Measurements from ENCODE around the gene ZNF664.

Gene ZNF664

GRCh38 chr12:123992118-123992825, 19.3 kb downstream of the ZNF664 start:
- peaks cover 26% of the 10 kb centered on the region; the same call in 1 of the 2 replicates for H3K36me3 ChIP-seq (ENCODE audit: insufficient read depth, low read length)

GRCh38 chr12:123995023-123995748, 22.2 kb downstream of the ZNF664 start:
- H3K27me3 ChIP-seq (ENCODE audit: insufficient read depth, low read length) = no peaks in the 10 kb centered on the region
- WGBS = 90% methylated on average over 7 of the region's 7 CpGs
- H3K27ac ChIP-seq (ENCODE audit: low read depth, low read length) = no peak overlapping the region
- peaks cover 15% of the 10 kb centered on the region; the same call in 1 of the 2 replicates for H3K36me3 ChIP-seq (ENCODE audit: insufficient read depth, low read length)
- H3K9me3 ChIP-seq (ENCODE audit: insufficient read depth, low read depth, low read length) = no peaks in the 10 kb centered on the region
- no peak overlapping the region for H3K9ac ChIP-seq (ENCODE audit: low read depth, low read length)
- no peak overlapping the region for H3K4me3 ChIP-seq (ENCODE audit: low read length)
- H3K4me1 ChIP-seq (ENCODE audit: insufficient read depth, low read length) = peaks cover 16% of the 10 kb centered on the region; the same call in 1 of the 2 replicates

More at GRCh38 chr12:123992118-123992825, 19.3 kb downstream of the ZNF664 start:
- no peak overlapping the region for H3K9ac ChIP-seq (ENCODE audit: low read depth, low read length)
- peaks cover 16% of the 10 kb centered on the region; the same call in 1 of the 2 replicates for H3K4me1 ChIP-seq (ENCODE audit: insufficient read depth, low read length)
- H3K27ac ChIP-seq (ENCODE audit: low read depth, low read length) = no peak overlapping the region
- WGBS = 94% methylated on average over 8 of the region's 8 CpGs
- H3K27me3 ChIP-seq (ENCODE audit: insufficient read depth, low read length) = no peaks in the 10 kb centered on the region
- no peaks in the 10 kb centered on the region for H3K9me3 ChIP-seq (ENCODE audit: insufficient read depth, low read depth, low read length)
- no peak overlapping the region for H3K4me3 ChIP-seq (ENCODE audit: low read length)

- H3K9ac ChIP-seq (ENCODE audit: low read depth, low read length) = no peak overlapping the region
- H3K36me3 ChIP-seq (ENCODE audit: insufficient read depth, low read length) = peaks cover 21% of the 10 kb centered on the region; the same call in 1 of the 2 replicates
- H3K27ac ChIP-seq (ENCODE audit: low read depth, low read length) = no peak overlapping the region
- H3K9me3 ChIP-seq (ENCODE audit: insufficient read depth, low read depth, low read length) = no peaks in the 10 kb centered on the region
- H3K4me1 ChIP-seq (ENCODE audit: insufficient read depth, low read length) = peaks cover 16% of the 10 kb centered on the region; the same call in 1 of the 2 replicates
- WGBS = 88% methylated on average over 5 of the region's 6 CpGs
- H3K27me3 ChIP-seq (ENCODE audit: insufficient read depth, low read length) = no peaks in the 10 kb centered on the region
- H3K4me3 ChIP-seq (ENCODE audit: low read length) = no peak overlapping the region
Measured at GRCh38 chr12:123996581-123996980, 23.6 kb downstream of the ZNF664 start.

- no peak overlapping the region for H3K27ac ChIP-seq (ENCODE audit: low read depth, low read length)
- H3K9ac ChIP-seq (ENCODE audit: low read depth, low read length) = no peak overlapping the region
- WGBS = 88% methylated on average over 6 of the region's 6 CpGs
- H3K4me3 ChIP-seq (ENCODE audit: low read length) = no peak overlapping the region
- no peaks in the 10 kb centered on the region for H3K9me3 ChIP-seq (ENCODE audit: insufficient read depth, low read depth, low read length)
- peaks cover 24% of the 10 kb centered on the region; the same call in 1 of the 2 replicates for H3K36me3 ChIP-seq (ENCODE audit: insufficient read depth, low read length)
- H3K27me3 ChIP-seq (ENCODE audit: insufficient read depth, low read length) = no peaks in the 10 kb centered on the region
- H3K4me1 ChIP-seq (ENCODE audit: insufficient read depth, low read length) = peaks cover 16% of the 10 kb centered on the region; the same call in 1 of the 2 replicates
Measured at GRCh38 chr12:123997033-123997822, 24.2 kb downstream of the ZNF664 start.

GRCh38 chr12:123997908-123998307, 24.9 kb downstream of the ZNF664 start:
- Histone ChIP-seq H3K27ac (ENCODE audit: low read depth, low read length) (no peak overlapping the region), H3K9me3 (ENCODE audit: insufficient read depth, low read depth, low read length) (no peaks in the 10 kb centered on the region), H3K4me3 (ENCODE audit: low read length) (no peak overlapping the region), H3K36me3 (ENCODE audit: insufficient read depth, low read length) (peaks cover 20% of the 10 kb centered on the region; the same call in 1 of the 2 replicates), H3K4me1 (ENCODE audit: insufficient read depth, low read length) (peaks cover 16% of the 10 kb centered on the region; the same call in 1 of the 2 replicates), H3K27me3 (ENCODE audit: insufficient read depth, low read length) (no peaks in the 10 kb centered on the region), H3K9ac (ENCODE audit: low read depth, low read length) (no peak overlapping the region)
- WGBS = 94% methylated on average over 5 of the region's 5 CpGs

GRCh38 chr12:123998344-123998990, 25.5 kb downstream of the ZNF664 start:
- Histone ChIP-seq H3K27me3 (ENCODE audit: insufficient read depth, low read length) (no peaks in the 10 kb centered on the region), H3K27ac (ENCODE audit: low read depth, low read length) (no peak overlapping the region), H3K9me3 (ENCODE audit: insufficient read depth, low read depth, low read length) (no peaks in the 10 kb centered on the region), H3K9ac (ENCODE audit: low read depth, low read length) (no peak overlapping the region), H3K36me3 (ENCODE audit: insufficient read depth, low read length) (peaks cover 17% of the 10 kb centered on the region; the same call in 1 of the 2 replicates), H3K4me3 (ENCODE audit: low read length) (no peak overlapping the region), H3K4me1 (ENCODE audit: insufficient read depth, low read length) (peaks cover 16% of the 10 kb centered on the region; the same call in 1 of the 2 replicates)
- 91% methylated on average over 2 of the region's 2 CpGs for WGBS

GRCh38 chr12:123998991-123999359, 26.0 kb downstream of the ZNF664 start:
- WGBS = no CpG with 5 or more reads among the region's 2 CpGs
- H3K9me3 ChIP-seq (ENCODE audit: insufficient read depth, low read depth, low read length) = no peaks in the 10 kb centered on the region
- H3K36me3 ChIP-seq (ENCODE audit: insufficient read depth, low read length) = peaks cover 19% of the 10 kb centered on the region; the same call in 1 of the 2 replicates
- no peak overlapping the region for H3K9ac ChIP-seq (ENCODE audit: low read depth, low read length)
- H3K27ac ChIP-seq (ENCODE audit: low read depth, low read length) = no peak overlapping the region
- no peaks in the 10 kb centered on the region for H3K27me3 ChIP-seq (ENCODE audit: insufficient read depth, low read length)
- H3K4me1 ChIP-seq (ENCODE audit: insufficient read depth, low read length) = peaks cover 16% of the 10 kb centered on the region; the same call in 1 of the 2 replicates
- H3K4me3 ChIP-seq (ENCODE audit: low read length) = no peak overlapping the region

- Histone ChIP-seq H3K9ac (ENCODE audit: low read depth, low read length) (no peak overlapping the region), H3K4me1 (ENCODE audit: insufficient read depth, low read length) (peaks cover 16% of the 10 kb centered on the region; the same call in 1 of the 2 replicates), H3K27ac (ENCODE audit: low read depth, low read length) (no peak overlapping the region), H3K9me3 (ENCODE audit: insufficient read depth, low read depth, low read length) (no peaks in the 10 kb centered on the region), H3K36me3 (ENCODE audit: insufficient read depth, low read length) (peaks cover 23% of the 10 kb centered on the region; the same call in 1 of the 2 replicates), H3K4me3 (ENCODE audit: low read length) (no peak overlapping the region), H3K27me3 (ENCODE audit: insufficient read depth, low read length) (no peaks in the 10 kb centered on the region)
- WGBS = 93% methylated on average over 5 of the region's 5 CpGs
Measured at GRCh38 chr12:124000111-124000510, 27.1 kb downstream of the ZNF664 start.

- peaks cover 23% of the 10 kb centered on the region; the same call in 1 of the 2 replicates for H3K36me3 ChIP-seq (ENCODE audit: insufficient read depth, low read length)
Measured at GRCh38 chr12:124001343-124001742, 28.3 kb downstream of the ZNF664 start.

GRCh38 chr12:124002021-124002644, 29.1 kb downstream of the ZNF664 start:
- H3K36me3 ChIP-seq (ENCODE audit: insufficient read depth, low read length) = peaks cover 23% of the 10 kb centered on the region; the same call in 1 of the 2 replicates
- no peaks in the 10 kb centered on the region for H3K27me3 ChIP-seq (ENCODE audit: insufficient read depth, low read length)
- H3K4me3 ChIP-seq (ENCODE audit: low read length) = no peak overlapping the region
- H3K4me1 ChIP-seq (ENCODE audit: insufficient read depth, low read length) = peaks cover under 1% of the 10 kb centered on the region; the same call in 1 of the 2 replicates
- no peaks in the 10 kb centered on the region for H3K9me3 ChIP-seq (ENCODE audit: insufficient read depth, low read depth, low read length)
- 95% methylated on average over 6 of the region's 6 CpGs for whole genome bisulfite sequencing
- no peak overlapping the region for H3K27ac ChIP-seq (ENCODE audit: low read depth, low read length)
- no peak overlapping the region for H3K9ac ChIP-seq (ENCODE audit: low read depth, low read length)

More at GRCh38 chr12:124001343-124001742, 28.3 kb downstream of the ZNF664 start:
- Histone ChIP-seq H3K27me3 (ENCODE audit: insufficient read depth, low read length) (no peaks in the 10 kb centered on the region), H3K4me3 (ENCODE audit: low read length) (no peak overlapping the region), H3K27ac (ENCODE audit: low read depth, low read length) (no peak overlapping the region), H3K4me1 (ENCODE audit: insufficient read depth, low read length) (peaks cover 6% of the 10 kb centered on the region; the same call in 1 of the 2 replicates), H3K9ac (ENCODE audit: low read depth, low read length) (no peak overlapping the region), H3K9me3 (ENCODE audit: insufficient read depth, low read depth, low read length) (no peaks in the 10 kb centered on the region)
- WGBS = 92% methylated on average over 7 of the region's 7 CpGs
